ENCODE measurements around the gene JPH4.
"Not testable (repeated sequence)": the region's sequence is repeated elsewhere in the genome, so short reads cannot be mapped to it uniquely, and the experiment has no call there.

JPH4 gene

GRCh38 chr14:23578560-23579310 is at the start of gene JPH4:
TSS of gene JPH4 (minus strand) at chr14:23578790. CDS start at chr14:23577453, 1,337 bp downstream.
- peak; percentile 90 for DNase-seq (ENCODE audit: low spot score)

- no peak for DNase-seq (ENCODE audit: low spot score)
Measured at GRCh38 chr14:23627961-23628360, 49.4 kb upstream of the JPH4 start.

GRCh38 chr14:23626946-23627345 is 48.4 kb upstream of the JPH4 start:
- DNase-seq (ENCODE audit: low spot score): no peak

- DNase-seq (ENCODE audit: low spot score): no peak
Measured at GRCh38 chr14:23624830-23625404, 46.3 kb upstream of the JPH4 start.

- DNase-seq (ENCODE audit: low spot score): no peak
Measured at GRCh38 chr14:23623962-23624361, 45.4 kb upstream of the JPH4 start.

- DNase-seq (ENCODE audit: low spot score): no peak
Measured at GRCh38 chr14:23622990-23623389, 44.4 kb upstream of the JPH4 start.

- DNase-seq (ENCODE audit: low spot score): no peak
Measured at GRCh38 chr14:23621932-23622730, 43.5 kb upstream of the JPH4 start.

- no peak for DNase-seq (ENCODE audit: low spot score)
Measured at GRCh38 chr14:23621204-23621931, 42.8 kb upstream of the JPH4 start.

GRCh38 chr14:23620177-23620702 is 41.6 kb upstream of the JPH4 start:
- no peak for DNase-seq (ENCODE audit: low spot score)

- DNase-seq (ENCODE audit: low spot score): no peak
Measured at GRCh38 chr14:23618415-23618988, 39.9 kb upstream of the JPH4 start.

GRCh38 chr14:23617539-23617938 is 38.9 kb upstream of the JPH4 start:
- DNase-seq (ENCODE audit: low spot score): no peak

GRCh38 chr14:23615856-23616255 is 37.3 kb upstream of the JPH4 start:
- no peak for DNase-seq (ENCODE audit: low spot score)

- no peak for DNase-seq (ENCODE audit: low spot score)
Measured at GRCh38 chr14:23614395-23614828, 35.8 kb upstream of the JPH4 start.

- no peak for DNase-seq (ENCODE audit: low spot score)
Measured at GRCh38 chr14:23613242-23614070, 34.9 kb upstream of the JPH4 start.

- no peak for DNase-seq (ENCODE audit: low spot score)
Measured at GRCh38 chr14:23612802-23613201, 34.2 kb upstream of the JPH4 start.

GRCh38 chr14:23612354-23612732 is 33.8 kb upstream of the JPH4 start:
- no peak for DNase-seq (ENCODE audit: low spot score)

- no peak for DNase-seq (ENCODE audit: low spot score)
Measured at GRCh38 chr14:23610815-23611289, 32.3 kb upstream of the JPH4 start.

- DNase-seq (ENCODE audit: low spot score): no peak
Measured at GRCh38 chr14:23610090-23610814, 31.7 kb upstream of the JPH4 start.

- not testable (repeated sequence) for DNase-seq (ENCODE audit: low spot score)
Measured at GRCh38 chr14:23609411-23610089, 31.0 kb upstream of the JPH4 start.

Measured in cerebellar cortex (tissue), 1 donor.